Right atrium auricular region (tissue), 2 donors: ENCODE data around the gene SYNGR2. TPM values are rescaled to one million over a fixed set of nuclear protein-coding genes. Genes with fewer than 3 reads are reported as not detected.
"Not testable (repeated sequence)": the region's sequence is repeated elsewhere in the genome, so short reads cannot be mapped to it uniquely, and the experiment has no call there.

ENCODE experiments used
- DNase-seq: peaks from one replicate; pipeline ENCODE4 v3.0.0-alpha.2; 2019; ENCODE audit warnings: low spot score
- H3K27ac ChIP-seq, 2 donors: fragments of 200-600 bp; sonication (generic); 1 replicate in 1 of 2; 2 replicates in 1 of 2; pipeline ENCODE4 v1.5.1; 2016 to 2019
- H3K27me3 ChIP-seq, 2 donors: fragments of 200-600 bp; sonication (generic); one replicate each; pipeline versions ENCODE4 v1.5.1 to v1.6.0; 2017 to 2019
- H3K36me3 ChIP-seq: fragments of 200-600 bp; sonication (generic); one replicate; pipeline ENCODE4 v1.5.1; 2016
- H3K4me1 ChIP-seq, 2 donors: fragments of 200-600 bp; sonication (generic); one replicate each; pipeline versions ENCODE4 v1.5.1 to v1.6.0; 2017 to 2019
- H3K4me3 ChIP-seq, 2 donors: fragments of 200-600 bp; sonication (generic); 1 replicate in 1 of 2; 2 replicates in 1 of 2; pipeline ENCODE4 v1.5.1; 2017 to 2019; ENCODE audit warnings: mild to moderate bottlenecking in 1 of 2, moderate library complexity in 1 of 2
- H3K9me3 ChIP-seq, 2 donors: fragments of 200-600 bp; sonication (generic); one replicate each; pipeline ENCODE4 v1.5.1; 2019
- total RNA-seq, 2 donors: library from RNA; depleted of rRNA; stranded (reverse); fragments of >200 nt; gene quantifications; one replicate each; pipeline ENCODE4 v1.1.0, GENCODE V29; 2016
- TF ChIP-seq, protein P1 (sequence below), 2 donors: fragments of 200-600 bp; sonication (generic); IDR thresholded peaks; one replicate each; pipeline ENCODE4 v1.5.1; 2019; ENCODE audit warnings: antibody characterized with exemption in 2 of 2

SYNGR2 gene
- total RNA-seq, 2 donors from 2014 or later = 52.8 to 129 TPM

DNA sequence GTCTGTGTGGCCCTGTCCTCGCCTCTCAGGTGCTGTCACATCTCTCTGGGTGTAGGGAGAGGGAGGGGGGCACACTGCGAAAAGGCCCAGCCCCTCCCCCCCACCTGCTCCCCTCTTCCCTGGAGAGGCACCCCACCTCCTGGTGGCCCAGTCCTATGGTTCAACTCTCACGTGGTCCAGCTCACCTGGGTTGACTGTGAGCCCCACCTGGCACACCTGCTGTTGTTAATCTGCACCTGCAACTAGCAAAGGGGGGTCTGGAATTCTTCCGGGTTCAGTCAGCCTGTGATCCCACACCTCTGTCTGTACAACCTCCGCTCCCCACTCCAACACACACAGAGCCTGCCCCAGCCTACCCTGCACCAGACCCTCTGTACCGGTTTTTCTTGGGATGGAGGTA is 2.0 kb upstream of the SYNGR2 start:
- Histone ChIP-seq H3K9me3 (no peaks in the 10 kb centered on the region), H3K4me1 (peaks cover 0 to 21% of the 10 kb centered on the region in 2 donors), H3K27me3 (no peaks in the 10 kb centered on the region), H3K4me3 (no peak overlapping the region), H3K27ac (no peak overlapping the region), H3K36me3 (no peaks in the 10 kb centered on the region)
- TF ChIP-seq, protein P1, sequence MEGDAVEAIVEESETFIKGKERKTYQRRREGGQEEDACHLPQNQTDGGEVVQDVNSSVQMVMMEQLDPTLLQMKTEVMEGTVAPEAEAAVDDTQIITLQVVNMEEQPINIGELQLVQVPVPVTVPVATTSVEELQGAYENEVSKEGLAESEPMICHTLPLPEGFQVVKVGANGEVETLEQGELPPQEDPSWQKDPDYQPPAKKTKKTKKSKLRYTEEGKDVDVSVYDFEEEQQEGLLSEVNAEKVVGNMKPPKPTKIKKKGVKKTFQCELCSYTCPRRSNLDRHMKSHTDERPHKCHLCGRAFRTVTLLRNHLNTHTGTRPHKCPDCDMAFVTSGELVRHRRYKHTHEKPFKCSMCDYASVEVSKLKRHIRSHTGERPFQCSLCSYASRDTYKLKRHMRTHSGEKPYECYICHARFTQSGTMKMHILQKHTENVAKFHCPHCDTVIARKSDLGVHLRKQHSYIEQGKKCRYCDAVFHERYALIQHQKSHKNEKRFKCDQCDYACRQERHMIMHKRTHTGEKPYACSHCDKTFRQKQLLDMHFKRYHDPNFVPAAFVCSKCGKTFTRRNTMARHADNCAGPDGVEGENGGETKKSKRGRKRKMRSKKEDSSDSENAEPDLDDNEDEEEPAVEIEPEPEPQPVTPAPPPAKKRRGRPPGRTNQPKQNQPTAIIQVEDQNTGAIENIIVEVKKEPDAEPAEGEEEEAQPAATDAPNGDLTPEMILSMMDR (IDR thresholded peaks at IDR 0.05) = no peak
- no peak for DNase-seq

DNA sequence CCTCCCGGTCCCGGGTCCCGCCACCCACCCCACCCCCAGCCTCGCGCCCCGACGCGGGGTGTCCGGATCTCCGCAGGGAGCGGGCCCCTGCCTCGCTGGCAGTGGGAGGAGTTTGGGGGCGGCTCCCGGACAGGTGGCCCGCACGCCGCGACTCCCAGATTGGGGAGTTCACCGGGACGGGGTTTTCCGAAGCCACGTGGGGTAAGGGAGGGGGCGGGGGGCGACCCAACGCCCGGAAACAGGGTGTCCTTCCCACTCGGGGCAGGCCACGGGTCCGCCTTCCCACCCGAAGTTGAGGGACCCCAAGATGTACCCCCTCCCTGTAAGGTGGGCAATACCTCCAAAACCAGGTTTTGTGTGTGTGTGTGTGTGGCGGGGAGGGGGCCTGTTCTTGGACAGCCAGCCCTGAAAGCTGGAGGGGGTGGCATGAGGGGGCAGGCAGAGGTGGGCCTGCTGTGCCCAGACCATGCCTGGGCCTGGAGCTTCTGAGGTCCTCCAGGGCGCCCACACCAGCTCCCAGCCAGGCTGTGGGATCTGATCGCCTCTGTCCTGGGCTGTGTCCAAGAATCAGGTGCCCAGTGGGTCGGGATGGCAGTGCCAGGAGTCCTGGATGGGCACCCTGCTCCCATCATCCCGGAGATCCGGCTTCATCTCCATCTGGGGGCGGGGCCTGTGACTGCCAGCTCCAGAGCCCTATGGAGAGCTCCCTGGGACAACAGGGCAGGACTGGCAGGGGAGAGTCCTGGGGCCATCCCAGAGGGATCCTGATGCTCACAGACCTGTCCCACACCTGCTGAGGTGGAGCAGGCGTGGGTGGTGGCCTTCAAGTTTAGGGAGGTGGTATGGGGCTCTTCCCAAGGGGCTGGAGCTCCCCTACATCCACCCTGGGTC is 767 bp downstream of the SYNGR2 start:
- DNase-seq = no peak
- H3K4me1 ChIP-seq = peaks cover 0 to 49% of the 10 kb centered on the region in 2 donors
- TF ChIP-seq, protein P1 (IDR thresholded peaks at IDR 0.05) = no peak
- H3K27me3 ChIP-seq = no peaks in the 10 kb centered on the region
- no peaks in the 10 kb centered on the region for H3K9me3 ChIP-seq
- peak overlapping the region; percentile 59 to 77 for H3K4me3 ChIP-seq
- H3K27ac ChIP-seq = peak overlapping the region; percentile 79 to 83
- peaks cover 3% of the 10 kb centered on the region for H3K36me3 ChIP-seq

DNA sequence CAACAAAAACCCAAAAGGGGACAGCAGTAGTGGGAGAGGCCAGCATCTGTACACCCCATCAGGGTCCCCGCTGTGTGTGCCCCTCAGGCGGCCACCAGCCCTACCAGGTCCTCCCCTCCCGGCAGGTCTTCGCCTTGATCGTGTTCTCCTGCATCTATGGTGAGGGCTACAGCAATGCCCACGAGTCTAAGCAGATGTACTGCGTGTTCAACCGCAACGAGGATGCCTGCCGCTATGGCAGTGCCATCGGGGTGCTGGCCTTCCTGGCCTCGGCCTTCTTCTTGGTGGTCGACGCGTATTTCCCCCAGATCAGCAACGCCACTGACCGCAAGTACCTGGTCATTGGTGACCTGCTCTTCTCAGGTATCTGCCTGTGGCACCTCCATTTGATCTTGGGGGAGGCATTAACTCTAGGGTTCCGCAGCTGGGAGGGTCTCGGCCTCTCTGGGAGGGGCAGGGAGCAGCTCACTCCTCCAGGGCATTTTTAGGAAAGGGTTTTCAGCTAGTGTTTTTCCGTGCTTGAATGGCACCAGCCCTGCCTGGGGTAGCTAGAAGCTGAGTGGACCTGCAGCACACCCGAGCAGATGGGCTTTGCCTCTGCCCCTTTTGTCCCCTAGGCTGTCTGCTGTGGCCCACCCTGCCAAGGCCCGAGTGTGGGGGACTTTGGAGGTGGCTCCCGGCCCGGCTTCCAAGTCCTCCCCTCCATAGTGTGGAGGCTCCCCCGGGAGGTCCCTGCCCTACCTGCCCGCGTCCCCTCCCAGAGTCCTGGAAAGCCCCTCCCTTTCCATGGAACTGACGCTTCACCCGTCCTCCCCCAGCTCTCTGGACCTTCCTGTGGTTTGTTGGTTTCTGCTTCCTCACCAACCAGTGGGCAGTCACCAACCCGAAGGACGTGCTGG is 2.6 kb downstream of the SYNGR2 start:
- peaks cover 3% of the 10 kb centered on the region for H3K36me3 ChIP-seq
- no peaks in the 10 kb centered on the region for H3K27me3 ChIP-seq
- TF ChIP-seq, protein P1 (IDR thresholded peaks at IDR 0.05) = no peak
- peak overlapping the region in 1 of 2 donors; percentile 85 for H3K27ac ChIP-seq
- no peak for DNase-seq
- peaks cover 0 to 67% of the 10 kb centered on the region in 2 donors for H3K4me1 ChIP-seq
- no peak overlapping the region for H3K4me3 ChIP-seq
- no peaks in the 10 kb centered on the region for H3K9me3 ChIP-seq

DNA sequence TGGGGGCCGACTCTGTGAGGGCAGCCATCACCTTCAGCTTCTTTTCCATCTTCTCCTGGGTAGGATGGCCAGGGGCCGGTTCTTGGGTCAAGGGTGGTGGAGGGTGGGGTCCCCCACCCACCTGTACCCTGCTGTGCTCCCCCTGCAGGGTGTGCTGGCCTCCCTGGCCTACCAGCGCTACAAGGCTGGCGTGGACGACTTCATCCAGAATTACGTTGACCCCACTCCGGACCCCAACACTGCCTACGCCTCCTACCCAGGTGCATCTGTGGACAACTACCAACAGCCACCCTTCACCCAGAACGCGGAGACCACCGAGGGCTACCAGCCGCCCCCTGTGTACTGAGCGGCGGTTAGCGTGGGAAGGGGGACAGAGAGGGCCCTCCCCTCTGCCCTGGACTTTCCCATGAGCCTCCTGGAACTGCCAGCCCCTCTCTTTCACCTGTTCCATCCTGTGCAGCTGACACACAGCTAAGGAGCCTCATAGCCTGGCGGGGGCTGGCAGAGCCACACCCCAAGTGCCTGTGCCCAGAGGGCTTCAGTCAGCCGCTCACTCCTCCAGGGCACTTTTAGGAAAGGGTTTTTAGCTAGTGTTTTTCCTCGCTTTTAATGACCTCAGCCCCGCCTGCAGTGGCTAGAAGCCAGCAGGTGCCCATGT is 3.3 kb downstream of the SYNGR2 start:
- H3K36me3 ChIP-seq, H3K4me3 ChIP-seq, H3K27me3 ChIP-seq, DNase-seq, H3K9me3 ChIP-seq: not testable (repeated sequence)
- H3K27ac ChIP-seq = peak overlapping the region; percentile 73 to 85
- peaks cover 0 to 74% of the 10 kb centered on the region in 2 donors for H3K4me1 ChIP-seq

DNA sequence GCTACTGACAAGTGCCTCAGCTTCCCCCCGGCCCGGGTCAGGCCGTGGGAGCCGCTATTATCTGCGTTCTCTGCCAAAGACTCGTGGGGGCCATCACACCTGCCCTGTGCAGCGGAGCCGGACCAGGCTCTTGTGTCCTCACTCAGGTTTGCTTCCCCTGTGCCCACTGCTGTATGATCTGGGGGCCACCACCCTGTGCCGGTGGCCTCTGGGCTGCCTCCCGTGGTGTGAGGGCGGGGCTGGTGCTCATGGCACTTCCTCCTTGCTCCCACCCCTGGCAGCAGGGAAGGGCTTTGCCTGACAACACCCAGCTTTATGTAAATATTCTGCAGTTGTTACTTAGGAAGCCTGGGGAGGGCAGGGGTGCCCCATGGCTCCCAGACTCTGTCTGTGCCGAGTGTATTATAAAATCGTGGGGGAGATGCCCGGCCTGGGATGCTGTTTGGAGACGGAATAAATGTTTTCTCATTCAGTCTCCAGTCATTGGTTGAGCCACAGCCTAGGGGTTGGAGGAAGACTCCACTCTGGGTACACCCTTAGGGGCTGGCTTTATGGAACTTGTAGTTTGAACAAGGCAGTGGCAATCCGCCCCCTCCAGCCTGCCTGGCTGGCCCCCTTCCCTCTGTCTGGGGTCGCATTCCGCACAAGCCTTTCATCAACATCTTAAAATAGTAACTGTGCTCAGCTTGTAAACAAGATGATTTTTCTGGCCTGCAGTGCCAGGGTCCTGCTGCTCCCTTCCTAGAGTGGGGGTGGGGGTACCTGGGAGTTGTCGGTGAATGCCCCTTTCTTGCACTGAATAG is 4.1 kb downstream of the SYNGR2 start:
- Histone ChIP-seq H3K27ac (peak overlapping the region; percentile 73 to 85), H3K4me1 (peaks cover 0 to 75% of the 10 kb centered on the region in 2 donors), H3K4me3 (no peak overlapping the region), H3K9me3 (no peaks in the 10 kb centered on the region), H3K27me3 (no peaks in the 10 kb centered on the region), H3K36me3 (peaks cover 3% of the 10 kb centered on the region)
- peak; percentile 68 for DNase-seq
- TF ChIP-seq, protein P1 (IDR thresholded peaks at IDR 0.05) = no peak
